ENCODE data around the gene ALPL.

DNA sequence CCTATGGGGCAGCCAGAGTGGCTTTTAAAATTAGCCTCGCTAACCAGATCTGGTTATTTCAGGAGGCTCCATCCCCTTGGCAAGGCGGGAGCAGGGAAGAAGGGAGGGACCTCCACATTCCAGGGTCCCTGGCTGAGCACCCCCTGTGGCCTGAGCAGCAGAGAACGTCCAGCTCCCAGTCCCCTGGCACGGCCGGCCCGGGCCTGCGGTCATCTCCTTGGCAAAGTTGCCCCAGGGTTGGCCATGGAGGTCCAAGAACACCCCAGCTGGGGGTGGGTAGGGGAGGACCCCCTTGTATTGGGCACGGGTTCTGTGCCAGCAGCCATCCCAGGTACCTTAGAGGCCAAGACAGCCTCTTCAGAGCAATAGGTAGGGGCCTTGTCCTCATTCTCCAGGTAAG lies 84.0 kb downstream of the ALPL start:
- TF ChIP-seq, protein P1, sequence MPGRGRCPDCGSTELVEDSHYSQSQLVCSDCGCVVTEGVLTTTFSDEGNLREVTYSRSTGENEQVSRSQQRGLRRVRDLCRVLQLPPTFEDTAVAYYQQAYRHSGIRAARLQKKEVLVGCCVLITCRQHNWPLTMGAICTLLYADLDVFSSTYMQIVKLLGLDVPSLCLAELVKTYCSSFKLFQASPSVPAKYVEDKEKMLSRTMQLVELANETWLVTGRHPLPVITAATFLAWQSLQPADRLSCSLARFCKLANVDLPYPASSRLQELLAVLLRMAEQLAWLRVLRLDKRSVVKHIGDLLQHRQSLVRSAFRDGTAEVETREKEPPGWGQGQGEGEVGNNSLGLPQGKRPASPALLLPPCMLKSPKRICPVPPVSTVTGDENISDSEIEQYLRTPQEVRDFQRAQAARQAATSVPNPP (IDR thresholded peaks at IDR 0.05; ENCODE audit: borderline replicate concordance, insufficient read depth, insufficient read length), result no peak
- TF ChIP-seq REST (IDR thresholded peaks at IDR 0.05; ENCODE audit: borderline replicate concordance), result no peak
- no peak for TF ChIP-seq REST (CRISPR knock-in tag; IDR thresholded peaks at IDR 0.05; ENCODE audit: low read depth)
